GM23338 (cell line): ENCODE measurements around the gene DCAF4L1. TPM values are rescaled to one million over a fixed set of nuclear protein-coding genes. Genes with fewer than 3 reads are reported as not detected.

Experiments
- ATAC-seq: fragments of 200-7000 bp; cut with Tn5 transposase; 3 replicates; pipeline ENCODE4 v1.9.1; 2020
- DNase-seq: peaks from one replicate; pipeline ENCODE4 v3.0.0-alpha.2; 2015; ENCODE audit warnings: low spot score
- H2AFZ ChIP-seq: fragments of 200-600 bp; sonication (generic); 2 replicates; pipeline ENCODE4 v1.8.0; 2016; ENCODE audit warnings: antibody characterized with exemption, mild to moderate bottlenecking, moderate library complexity
- H3F3A ChIP-seq: fragments of 200-600 bp; sonication (generic); replicated peaks from 2 replicates; pipeline ENCODE4 v1.8.0; 2017; ENCODE audit warnings: antibody characterized with exemption, mixed run types, low read depth
- H3K27ac ChIP-seq: fragments of 200-600 bp; sonication (generic); 2 replicates; pipeline ENCODE4 v1.6.1; 2016; ENCODE audit warnings: low read depth
- H3K27me3 ChIP-seq: fragments of 200-600 bp; sonication (generic); 2 replicates; pipeline ENCODE4 v1.8.0; 2016; ENCODE audit warnings: mild to moderate bottlenecking, mixed run types, moderate library complexity; ENCODE audit not compliant: insufficient read depth
- H3K36me3 ChIP-seq: fragments of 200-600 bp; sonication (generic); 2 replicates; pipeline ENCODE4 v1.8.0; 2016; ENCODE audit warnings: mild to moderate bottlenecking; ENCODE audit not compliant: insufficient read depth
- H3K4me1 ChIP-seq: fragments of 200-600 bp; sonication (generic); 2 replicates; pipeline ENCODE4 v1.8.0; 2016; ENCODE audit warnings: mild to moderate bottlenecking, moderate library complexity; ENCODE audit not compliant: insufficient read depth
- H3K4me2 ChIP-seq: fragments of 200-600 bp; sonication (generic); 2 replicates; pipeline ENCODE4 v1.7.1; 2017; ENCODE audit warnings: mixed run types
- H3K4me3 ChIP-seq: fragments of 200-600 bp; sonication (generic); 2 replicates; pipeline ENCODE4 v1.6.1; 2016; ENCODE audit warnings: mixed run types
- H3K79me2 ChIP-seq: fragments of 200-600 bp; sonication (generic); replicated peaks from 2 replicates; pipeline ENCODE4 v1.8.0; 2017; ENCODE audit warnings: mild to moderate bottlenecking; ENCODE audit not compliant: insufficient read depth
- H3K9me2 ChIP-seq: fragments of 200-600 bp; sonication (generic); 2 replicates; pipeline ENCODE4 v1.8.0; 2017; ENCODE audit not compliant: insufficient read depth
- H4K20me1 ChIP-seq: fragments of 200-600 bp; sonication (generic); replicated peaks from 2 replicates; pipeline ENCODE4 v1.8.0; 2017; ENCODE audit warnings: mild to moderate bottlenecking; ENCODE audit not compliant: insufficient read depth
- H3K27ac Mint-ChIP-seq: 2 replicates; pipeline ENCODE4 v1.8.0; 2020; ENCODE audit warnings: inconsistent platforms, mild to moderate bottlenecking, moderate library complexity, mixed read lengths
- H3K27me3 Mint-ChIP-seq: 3 replicates; pipeline ENCODE4 v1.8.0; 2022; ENCODE audit warnings: low read depth, mild to moderate bottlenecking, moderate library complexity, mixed read lengths, inconsistent platforms; ENCODE audit not compliant: insufficient read depth, poor library complexity
- H3K36me3 Mint-ChIP-seq: 3 replicates; pipeline ENCODE4 v1.8.0; 2021; ENCODE audit warnings: low read depth, mild to moderate bottlenecking, inconsistent platforms, moderate library complexity, mixed read lengths
- H3K4me1 Mint-ChIP-seq: 3 replicates; pipeline ENCODE4 v1.8.0; 2020; ENCODE audit warnings: mild to moderate bottlenecking, inconsistent platforms, mixed read lengths
- H3K4me3 Mint-ChIP-seq: 3 replicates; pipeline ENCODE4 v1.8.0; 2021; ENCODE audit warnings: moderate library complexity, mild to moderate bottlenecking, inconsistent platforms, mixed read lengths
- H3K9me3 Mint-ChIP-seq: 3 replicates; pipeline ENCODE4 v1.8.0; 2020; ENCODE audit warnings: moderate library complexity, mild to moderate bottlenecking, inconsistent platforms, mixed read lengths
- CREB1 ChIP-seq: fragments of 250-450 bp; sonication (Bioruptor Pico); IDR thresholded peaks from 2 replicates; pipeline ENCODE4 v1.5.0; 2020; ENCODE audit warnings: low read depth, mild to moderate bottlenecking, moderate library complexity
- EZH2 ChIP-seq: fragments of 200-600 bp; sonication (generic); IDR thresholded peaks from one replicate; pipeline ENCODE4 v1.8.0; 2017; ENCODE audit warnings: antibody characterized with exemption, mild to moderate bottlenecking, low read depth; ENCODE audit not compliant: unreplicated experiment
- EZH2phosphoT487 ChIP-seq: fragments of 200-600 bp; sonication (generic); IDR thresholded peaks from one replicate; pipeline ENCODE4 v1.8.1; 2018; ENCODE audit warnings: antibody characterized with exemption; ENCODE audit not compliant: unreplicated experiment
- JUNB ChIP-seq: IDR thresholded peaks from one replicate; pipeline ENCODE4 v1.6.1; 2016; ENCODE audit warnings: antibody characterized with exemption; ENCODE audit not compliant: unreplicated experiment
- POLR2AphosphoS5 ChIP-seq: IDR thresholded peaks from 2 replicates; pipeline ENCODE4 v1.6.1; 2016; ENCODE audit warnings: antibody characterized with exemption, low read depth
- STAT1 ChIP-seq: IDR thresholded peaks from one replicate; pipeline ENCODE4 v1.6.1; 2016; ENCODE audit warnings: antibody characterized with exemption; ENCODE audit not compliant: unreplicated experiment
- ZNF114 ChIP-seq: fragments of 250-450 bp; sonication (Bioruptor Pico); IDR thresholded peaks from 2 replicates; pipeline ENCODE4 v1.5.0; 2020; ENCODE audit warnings: mild to moderate bottlenecking, moderate library complexity
- ZNF331 ChIP-seq: fragments of 250-450 bp; sonication (Bioruptor Pico); IDR thresholded peaks from 2 replicates; pipeline ENCODE4 v1.5.0; 2020; ENCODE audit warnings: low read depth, mild to moderate bottlenecking, moderate library complexity
- polyA plus RNA-seq: library from polyadenylated mRNA; unstranded; fragments of >200 nt; fragmentation: Nextera tagmentation; extraction: Ambion mirVana; gene quantifications from 2 replicates; pipeline ENCODE4 v1.2.1, GENCODE V29; 2016
- total RNA-seq: library from RNA; depleted of rRNA; stranded (reverse); fragments of >200 nt; shearing (Covaris generic); gene quantifications from 2 replicates; pipeline ENCODE4 v1.2.3, GENCODE V29; 2014
- TF ChIP-seq, protein P1 (sequence below): fragments of 250-450 bp; sonication (Bioruptor Pico); IDR thresholded peaks from 2 replicates; pipeline ENCODE4 v1.5.0; 2020; ENCODE audit warnings: mild to moderate bottlenecking, moderate library complexity

Gene DCAF4L1
- total and polyA plus RNA-seq, 2 experiments from 2014 or later = 0.55 to 0.63 TPM

DNA sequence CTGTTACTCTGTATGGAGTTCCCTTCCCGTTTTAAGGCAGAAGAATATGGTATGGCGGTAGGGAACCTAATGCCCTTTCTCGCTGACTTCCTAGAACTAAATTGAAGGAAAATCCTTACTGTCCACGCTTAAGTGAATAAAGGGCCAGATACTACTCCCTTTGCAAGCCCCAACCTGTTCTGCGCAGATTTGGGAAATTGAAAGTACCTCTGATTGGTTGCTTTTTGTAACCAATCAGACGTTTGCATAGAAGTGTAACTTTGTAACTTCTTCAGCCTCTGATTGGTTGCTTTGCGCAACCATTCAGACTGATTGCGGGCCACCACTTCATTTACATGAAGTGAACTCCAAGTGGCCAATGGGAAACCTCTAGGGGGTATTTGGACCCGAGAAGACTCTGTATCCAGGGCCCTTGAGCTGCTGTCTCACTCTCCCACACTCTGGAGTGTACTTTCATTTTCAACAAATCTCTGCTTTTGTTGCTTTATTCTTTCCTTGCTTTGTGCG, 47.5 kb upstream of the DCAF4L1 start:
- Histone ChIP-seq H3K4me2 (no peak overlapping the region), H3K36me3 (no peaks in the 10 kb centered on the region; the same call in 1 of the 2 replicates), H3K27ac (no peak overlapping the region), H2AFZ (no peak overlapping the region), H3K4me1 (peaks cover 14% of the 10 kb centered on the region), H3F3A (no peaks in the 10 kb centered on the region), H3K9me2 (no peaks in the 10 kb centered on the region), H3K4me3 (no peak overlapping the region), H3K27me3 (no peaks in the 10 kb centered on the region), H4K20me1 (0 out of 2 replicates have a peak, but pooled peaks cover 5% of the 10 kb centered on the region), H3K79me2 (peaks cover 36% of the 10 kb centered on the region)
- TF ChIP-seq EZH2phosphoT487 = no peak
- H3K36me3 Mint-ChIP-seq = peaks cover 23% of the 10 kb centered on the region; the same call in 2 of the 3 replicates
- H3K27ac Mint-ChIP-seq = no peak overlapping the region; the same call in 1 of the 2 replicates
- no peaks in the 10 kb centered on the region for H3K9me3 Mint-ChIP-seq
- DNase-seq (peak; percentile 57), ATAC-seq (no peak)
- peaks cover 6% of the 10 kb centered on the region for H3K27me3 Mint-ChIP-seq
- peaks cover 19% of the 10 kb centered on the region; the same call in 2 of the 3 replicates for H3K4me1 Mint-ChIP-seq
- peak overlapping the region; percentile 98; the same call in 2 of the 3 replicates for H3K4me3 Mint-ChIP-seq

DNA sequence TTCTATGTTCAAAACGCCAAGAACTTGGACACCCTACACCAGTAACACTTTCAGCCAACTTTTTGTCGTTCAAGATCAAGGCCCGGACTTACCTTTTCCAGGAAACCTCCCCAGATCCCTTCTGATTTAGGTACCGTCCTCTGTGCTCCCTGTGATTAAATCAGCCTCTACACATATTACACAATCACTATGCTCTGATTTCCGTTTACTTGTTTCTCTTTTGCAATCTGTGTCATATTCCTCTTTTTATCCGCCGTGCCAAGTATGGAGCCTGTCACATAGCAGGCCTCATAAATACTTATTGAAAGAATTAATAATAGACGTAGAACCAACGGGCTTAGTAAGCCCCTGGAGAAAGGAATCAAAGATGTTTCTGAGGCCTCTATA, 47.0 kb upstream of the DCAF4L1 start:
- Histone ChIP-seq H3K4me1 (peaks cover 14% of the 10 kb centered on the region), H3K36me3 (peaks cover under 1% of the 10 kb centered on the region; the same call in 1 of the 2 replicates), H3K27ac (no peak overlapping the region), H3F3A (no peaks in the 10 kb centered on the region), H3K4me3 (peak overlapping the region; percentile 92), H3K4me2 (peak overlapping the region; percentile 49; the same call in 1 of the 2 replicates), H3K79me2 (peaks cover 41% of the 10 kb centered on the region), H2AFZ (no peak overlapping the region), H4K20me1 (0 out of 2 replicates have a peak, but pooled peaks cover 5% of the 10 kb centered on the region), H3K27me3 (no peaks in the 10 kb centered on the region), H3K9me2 (no peaks in the 10 kb centered on the region)
- Mint-ChIP-seq H3K4me1 (peaks cover 19% of the 10 kb centered on the region; the same call in 2 of the 3 replicates), H3K36me3 (peaks cover 28% of the 10 kb centered on the region), H3K9me3 (no peaks in the 10 kb centered on the region), H3K27ac (no peak overlapping the region; the same call in 1 of the 2 replicates), H3K27me3 (peaks cover 6% of the 10 kb centered on the region), H3K4me3 (peak overlapping the region; percentile 98)
- TF ChIP-seq, protein P1, sequence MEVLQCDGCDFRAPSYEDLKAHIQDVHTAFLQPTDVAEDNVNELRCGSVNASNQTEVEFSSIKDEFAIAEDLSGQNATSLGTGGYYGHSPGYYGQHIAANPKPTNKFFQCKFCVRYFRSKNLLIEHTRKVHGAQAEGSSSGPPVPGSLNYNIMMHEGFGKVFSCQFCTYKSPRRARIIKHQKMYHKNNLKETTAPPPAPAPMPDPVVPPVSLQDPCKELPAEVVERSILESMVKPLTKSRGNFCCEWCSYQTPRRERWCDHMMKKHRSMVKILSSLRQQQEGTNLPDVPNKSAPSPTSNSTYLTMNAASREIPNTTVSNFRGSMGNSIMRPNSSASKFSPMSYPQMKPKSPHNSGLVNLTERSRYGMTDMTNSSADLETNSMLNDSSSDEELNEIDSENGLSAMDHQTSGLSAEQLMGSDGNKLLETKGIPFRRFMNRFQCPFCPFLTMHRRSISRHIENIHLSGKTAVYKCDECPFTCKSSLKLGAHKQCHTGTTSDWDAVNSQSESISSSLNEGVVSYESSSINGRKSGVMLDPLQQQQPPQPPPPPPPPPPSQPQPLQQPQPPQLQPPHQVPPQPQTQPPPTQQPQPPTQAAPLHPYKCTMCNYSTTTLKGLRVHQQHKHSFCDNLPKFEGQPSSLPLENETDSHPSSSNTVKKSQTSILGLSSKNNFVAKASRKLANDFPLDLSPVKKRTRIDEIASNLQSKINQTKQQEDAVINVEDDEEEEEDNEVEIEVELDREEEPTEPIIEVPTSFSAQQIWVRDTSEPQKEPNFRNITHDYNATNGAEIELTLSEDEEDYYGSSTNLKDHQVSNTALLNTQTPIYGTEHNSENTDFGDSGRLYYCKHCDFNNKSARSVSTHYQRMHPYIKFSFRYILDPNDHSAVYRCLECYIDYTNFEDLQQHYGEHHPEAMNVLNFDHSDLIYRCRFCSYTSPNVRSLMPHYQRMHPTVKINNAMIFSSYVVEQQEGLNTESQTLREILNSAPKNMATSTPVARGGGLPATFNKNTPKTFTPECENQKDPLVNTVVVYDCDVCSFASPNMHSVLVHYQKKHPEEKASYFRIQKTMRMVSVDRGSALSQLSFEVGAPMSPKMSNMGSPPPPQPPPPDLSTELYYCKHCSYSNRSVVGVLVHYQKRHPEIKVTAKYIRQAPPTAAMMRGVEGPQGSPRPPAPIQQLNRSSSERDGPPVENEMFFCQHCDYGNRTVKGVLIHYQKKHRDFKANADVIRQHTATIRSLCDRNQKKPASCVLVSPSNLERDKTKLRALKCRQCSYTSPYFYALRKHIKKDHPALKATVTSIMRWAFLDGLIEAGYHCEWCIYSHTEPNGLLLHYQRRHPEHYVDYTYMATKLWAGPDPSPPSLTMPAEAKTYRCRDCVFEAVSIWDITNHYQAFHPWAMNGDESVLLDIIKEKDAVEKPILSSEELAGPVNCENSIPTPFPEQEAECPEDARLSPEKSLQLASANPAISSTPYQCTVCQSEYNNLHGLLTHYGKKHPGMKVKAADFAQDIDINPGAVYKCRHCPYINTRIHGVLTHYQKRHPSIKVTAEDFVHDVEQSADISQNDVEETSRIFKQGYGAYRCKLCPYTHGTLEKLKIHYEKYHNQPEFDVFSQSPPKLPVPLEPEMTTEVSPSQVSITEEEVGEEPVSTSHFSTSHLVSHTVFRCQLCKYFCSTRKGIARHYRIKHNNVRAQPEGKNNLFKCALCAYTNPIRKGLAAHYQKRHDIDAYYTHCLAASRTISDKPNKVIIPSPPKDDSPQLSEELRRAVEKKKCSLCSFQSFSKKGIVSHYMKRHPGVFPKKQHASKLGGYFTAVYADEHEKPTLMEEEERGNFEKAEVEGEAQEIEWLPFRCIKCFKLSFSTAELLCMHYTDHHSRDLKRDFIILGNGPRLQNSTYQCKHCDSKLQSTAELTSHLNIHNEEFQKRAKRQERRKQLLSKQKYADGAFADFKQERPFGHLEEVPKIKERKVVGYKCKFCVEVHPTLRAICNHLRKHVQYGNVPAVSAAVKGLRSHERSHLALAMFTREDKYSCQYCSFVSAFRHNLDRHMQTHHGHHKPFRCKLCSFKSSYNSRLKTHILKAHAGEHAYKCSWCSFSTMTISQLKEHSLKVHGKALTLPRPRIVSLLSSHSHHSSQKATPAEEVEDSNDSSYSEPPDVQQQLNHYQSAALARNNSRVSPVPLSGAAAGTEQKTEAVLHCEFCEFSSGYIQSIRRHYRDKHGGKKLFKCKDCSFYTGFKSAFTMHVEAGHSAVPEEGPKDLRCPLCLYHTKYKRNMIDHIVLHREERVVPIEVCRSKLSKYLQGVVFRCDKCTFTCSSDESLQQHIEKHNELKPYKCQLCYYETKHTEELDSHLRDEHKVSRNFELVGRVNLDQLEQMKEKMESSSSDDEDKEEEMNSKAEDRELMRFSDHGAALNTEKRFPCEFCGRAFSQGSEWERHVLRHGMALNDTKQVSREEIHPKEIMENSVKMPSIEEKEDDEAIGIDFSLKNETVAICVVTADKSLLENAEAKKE (CRISPR knock-in tag) = no peak
- no peak for TF ChIP-seq EZH2
- no peak for TF ChIP-seq ZNF114 (CRISPR knock-in tag)
- TF ChIP-seq STAT1 = no peak
- TF ChIP-seq ZNF331 (CRISPR knock-in tag) = no peak
- no peak for TF ChIP-seq CREB1 (CRISPR knock-in tag)
- no peak for TF ChIP-seq EZH2phosphoT487
- no peak for TF ChIP-seq POLR2AphosphoS5
- TF ChIP-seq JUNB = no peak
- peak; percentile 5 for DNase-seq
- no peak for ATAC-seq
